HG03064 (cell line): ENCODE measurements around the gene RAMACL.
A peak's percentile ranks its signal among the peaks of the same experiment; 100 is the strongest.
"Not testable (repeated sequence)": the region's sequence is repeated elsewhere in the genome, so short reads cannot be mapped to it uniquely, and the experiment has no call there.

Experiments used
- ATAC-seq: cut with Tn5 transposase; IDR thresholded peaks from one replicate; pipeline ENCODE4 v1.9.1; 2021; ENCODE audit warnings: low read depth; ENCODE audit not compliant: unreplicated experiment

The RAMACL gene

DNA sequence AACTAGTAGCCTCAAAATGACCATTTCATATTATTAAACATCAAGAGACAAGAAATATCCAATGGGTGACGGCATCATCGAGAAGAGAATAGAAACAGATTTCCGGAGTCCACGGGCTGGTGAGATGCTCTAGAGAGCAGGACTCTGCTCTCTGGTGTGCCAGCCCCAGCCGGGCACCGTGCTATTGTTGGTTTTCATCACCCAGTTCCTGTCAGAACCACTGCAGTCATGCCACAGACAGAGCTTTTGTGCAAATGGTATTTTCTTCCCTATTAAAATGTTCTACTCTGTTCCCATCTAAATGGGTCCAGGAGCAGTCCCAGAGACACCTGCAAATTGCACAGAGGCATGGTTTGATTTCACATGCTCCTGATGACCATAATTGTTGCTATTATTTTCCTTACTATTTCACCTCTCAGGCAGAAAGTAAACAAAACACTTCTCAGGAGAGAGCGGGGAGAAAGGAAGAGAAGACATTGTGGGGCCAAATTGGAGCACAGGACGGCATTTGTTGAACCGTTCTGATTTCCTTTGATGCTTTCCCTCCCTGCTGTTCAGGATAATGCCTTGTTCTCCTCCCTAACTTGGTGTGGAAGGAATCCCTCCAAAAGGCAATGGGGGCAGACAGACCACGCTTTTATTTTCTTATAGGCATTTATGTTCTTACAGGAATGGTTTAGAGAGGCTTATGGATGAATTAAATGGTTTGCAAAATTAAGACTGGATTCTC is 11.4 kb upstream of the RAMACL start:
- no peak for ATAC-seq

DNA sequence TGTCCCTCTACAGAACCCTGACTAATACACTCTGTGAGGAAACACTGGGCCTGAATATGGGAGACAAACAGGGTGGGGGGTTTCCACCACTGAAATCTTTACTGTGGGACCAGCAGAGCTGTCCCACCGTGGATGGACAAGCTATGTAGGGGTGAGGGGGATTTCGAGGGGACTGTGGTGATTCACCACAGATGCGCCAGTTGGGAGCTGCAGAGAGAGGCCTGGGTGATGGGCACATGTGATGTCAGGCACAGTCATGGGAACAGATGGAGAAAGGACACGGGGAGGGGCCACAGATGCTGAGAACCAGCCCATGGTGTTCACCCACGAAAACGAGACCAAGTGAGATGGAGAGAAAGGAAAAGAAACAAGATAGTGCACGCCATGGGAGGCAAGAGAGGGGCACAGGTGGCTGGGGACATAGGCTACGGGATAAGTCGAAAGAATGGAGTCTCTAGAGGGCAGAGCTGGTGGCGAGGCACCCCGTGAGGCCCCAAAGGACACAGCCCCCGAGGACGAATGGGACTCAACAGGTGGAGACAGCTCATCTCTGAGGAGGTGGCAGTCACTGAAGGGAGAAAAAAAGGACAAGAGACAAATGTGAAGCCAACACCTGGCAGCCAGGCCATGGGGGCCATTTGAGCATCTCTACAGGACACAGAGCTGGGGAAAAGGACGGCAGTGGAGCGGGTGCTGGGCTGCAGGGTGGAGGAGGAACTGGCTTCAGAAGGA is 10.5 kb upstream of the RAMACL start:
- ATAC-seq = no peak

DNA sequence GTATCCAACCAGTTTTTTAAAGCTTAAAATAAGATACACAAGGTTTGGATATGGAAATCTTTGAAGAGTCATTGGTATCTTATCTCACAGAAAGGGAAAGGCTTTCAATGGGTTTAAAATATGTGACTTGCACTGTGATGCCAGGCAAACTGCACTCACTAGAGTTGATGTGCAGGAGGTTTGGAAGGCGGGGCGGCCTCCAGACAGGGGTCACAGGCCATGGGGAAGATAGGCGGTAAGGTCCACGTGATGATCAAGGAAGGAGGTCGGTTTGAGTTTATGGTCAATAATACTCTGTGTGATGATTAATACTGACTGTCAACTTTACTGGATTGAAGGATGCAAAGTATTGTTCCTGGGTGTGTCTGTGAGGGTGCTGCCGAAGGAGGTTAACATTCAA is 9.5 kb upstream of the RAMACL start:
- no peak for ATAC-seq

DNA sequence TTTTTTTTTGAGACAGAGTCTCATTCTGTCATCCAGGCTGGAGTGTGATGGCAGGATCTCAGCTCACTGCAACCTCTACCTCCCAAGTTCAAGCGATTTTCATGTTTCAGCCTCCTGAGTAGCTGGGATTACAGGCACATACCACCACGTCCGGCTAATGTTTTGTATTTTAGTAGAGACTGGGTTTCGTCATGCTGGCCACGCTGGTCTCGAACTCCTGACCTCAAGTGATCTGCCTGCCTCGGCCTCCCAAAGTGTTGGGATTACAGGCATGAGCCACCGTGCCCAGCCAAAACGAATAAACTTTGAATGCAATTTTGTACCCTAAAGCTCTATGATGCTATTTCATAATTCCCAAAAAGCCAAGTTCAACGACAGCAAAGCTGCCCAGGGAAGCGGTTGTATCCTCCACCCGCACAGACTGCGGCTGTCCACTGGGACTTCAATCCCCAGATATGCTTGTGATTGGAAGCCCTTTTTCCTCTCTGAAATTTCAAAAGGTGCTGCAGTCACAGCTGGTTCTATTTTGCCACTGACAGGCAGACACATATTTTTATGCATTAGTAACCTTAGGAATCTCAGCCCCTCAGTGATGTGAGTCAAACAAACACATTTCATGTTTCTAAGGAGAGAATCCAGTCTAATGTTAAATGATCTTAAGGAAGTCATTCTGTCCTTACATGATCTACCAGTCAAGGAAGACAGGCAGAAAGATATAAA is 8.7 kb upstream of the RAMACL start:
- ATAC-seq = no peak

- no peak for ATAC-seq
Measured at GRCh38 chr6:166592821-166593220, 6.3 kb upstream of the RAMACL start.

GRCh38 chr6:166591961-166592520 is 5.6 kb upstream of the RAMACL start:
- ATAC-seq = no peak

DNA sequence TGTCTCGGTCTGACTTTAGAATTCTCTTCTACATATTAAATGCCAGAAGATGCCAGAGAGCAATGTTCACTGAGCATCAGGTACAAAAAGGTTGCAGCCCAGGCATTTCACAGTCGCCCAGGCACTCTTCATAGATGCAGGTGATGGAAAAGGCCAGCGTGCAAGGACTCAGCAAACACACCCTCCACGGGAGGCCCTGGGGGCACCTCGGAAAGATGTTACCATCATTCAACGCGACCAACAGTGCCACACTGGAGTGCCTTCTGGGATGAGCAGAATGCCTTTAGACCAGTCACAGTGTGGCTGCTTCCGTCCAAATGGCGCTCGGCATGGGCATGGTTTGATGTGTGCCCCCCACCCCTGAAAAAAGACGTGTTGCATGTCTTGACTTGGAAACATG is 4.5 kb upstream of the RAMACL start:
- no peak for ATAC-seq

- no peak for ATAC-seq
Measured at GRCh38 chr6:166589786-166590574, 3.5 kb upstream of the RAMACL start.

GRCh38 chr6:166589337-166589731 is 2.9 kb upstream of the RAMACL start:
- no peak for ATAC-seq

GRCh38 chr6:166588691-166589336 is 2.3 kb upstream of the RAMACL start:
- no peak for ATAC-seq

GRCh38 chr6:166587631-166588413 is 1.3 kb upstream of the RAMACL start:
- ATAC-seq = peak; percentile 80

DNA sequence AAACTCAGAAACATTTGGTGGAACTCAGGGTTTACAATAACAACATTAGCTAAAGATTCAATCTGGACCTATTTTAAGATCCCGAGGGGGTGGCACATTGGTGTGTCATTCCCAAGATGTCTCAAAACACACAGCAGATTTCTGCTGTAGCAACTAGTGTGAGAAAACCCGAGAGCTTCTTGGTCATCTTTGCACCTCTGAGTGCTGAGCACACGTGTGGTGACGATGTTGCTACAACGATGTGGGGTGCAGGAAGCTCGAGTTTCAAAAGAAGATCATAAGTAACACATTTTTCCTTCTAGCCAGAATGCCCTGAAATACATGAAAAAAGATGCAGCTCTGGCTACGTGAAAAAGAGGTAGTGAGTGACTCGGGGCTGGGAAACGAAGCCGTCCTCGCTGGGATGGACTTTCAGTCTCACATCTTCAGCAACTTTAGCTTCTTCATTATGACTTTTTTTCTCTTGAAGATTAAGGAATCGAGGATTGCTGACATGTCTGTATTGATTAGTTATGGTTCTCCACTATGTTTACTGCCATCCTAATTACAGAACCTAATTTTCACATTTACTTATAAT is 1.5 kb downstream of the RAMACL start:
- no peak for ATAC-seq

- ATAC-seq = no peak
Measured at GRCh38 chr6:166584155-166584554, 2.3 kb downstream of the RAMACL start.

GRCh38 chr6:166583230-166583965 is 3.1 kb downstream of the RAMACL start:
- no peak for ATAC-seq

GRCh38 chr6:166582258-166582657 is 4.2 kb downstream of the RAMACL start:
- no peak for ATAC-seq

GRCh38 chr6:166581801-166582200 is 4.7 kb downstream of the RAMACL start:
- not testable (repeated sequence) for ATAC-seq

GRCh38 chr6:166581091-166581511 is 5.4 kb downstream of the RAMACL start:
- no peak for ATAC-seq
